Fibroblast of villous mesenchyme (primary cell): ENCODE data around the gene CCDC9. TPM values are rescaled to one million over a fixed set of nuclear protein-coding genes. Genes with fewer than 3 reads are reported as not detected.
"Not testable (repeated sequence)": the region's sequence is repeated elsewhere in the genome, so short reads cannot be mapped to it uniquely, and the experiment has no call there.

Experiments
- DNase-seq: peaks from one replicate; pipeline ENCODE4 v3.0.0-alpha.2; 2010; ENCODE audit warnings: low read depth
- H3K4me3 ChIP-seq: 2 replicates; pipeline ENCODE4 v1.5.1; 2011; ENCODE audit warnings: low read depth, mild to moderate bottlenecking, low read length
- CTCF ChIP-seq: IDR thresholded peaks from 2 replicates; pipeline ENCODE4 v1.5.1; 2012; ENCODE audit warnings: low read depth, mild to moderate bottlenecking, low read length; ENCODE audit not compliant: insufficient read depth
- total RNA-seq: library from RNA; depleted of rRNA; stranded (reverse); fragments of >200 nt; gene quantifications from 2 replicates; pipeline ENCODE4 v1.2.3, GENCODE V29; 2012

The CCDC9 gene
- total RNA-seq, 1 donor: 7.3 TPM

- peak; percentile 83 for DNase-seq
Observed at GRCh38 chr19:47272448-47273312, 16.4 kb downstream of the CCDC9 start.

GRCh38 chr19:47273313-47274070 lies 17.2 kb downstream of the CCDC9 start:
- peak overlapping the region; percentile 77 for H3K4me3 ChIP-seq
- TF ChIP-seq CTCF: no peak
- DNase-seq: peak; percentile 94

More at GRCh38 chr19:47272448-47273312, 16.4 kb downstream of the CCDC9 start:
- peak overlapping the region; percentile 77 for H3K4me3 ChIP-seq
- no peak for TF ChIP-seq CTCF

GRCh38 chr19:47274071-47274890 lies 18.0 kb downstream of the CCDC9 start, which contains the start of gene INAFM1:
TSS of gene INAFM1 (plus strand) at chr19:47274885. CDS start at chr19:47274920, 35 bp downstream.
- no peak for TF ChIP-seq CTCF
- peak within 1 kb of the TSS; percentile 77 for H3K4me3 ChIP-seq

GRCh38 chr19:47274891-47275761 lies 18.8 kb downstream of the CCDC9 start:
- DNase-seq: no peak
- H3K4me3 ChIP-seq: peak overlapping the region; percentile 48
- TF ChIP-seq CTCF: no peak

More at GRCh38 chr19:47274071-47274890, 18.0 kb downstream of the CCDC9 start, which contains the start of gene INAFM1:
- DNase-seq: peak; percentile 95

GRCh38 chr19:47275791-47276461 lies 19.6 kb downstream of the CCDC9 start:
- TF ChIP-seq CTCF: no peak
- peak overlapping the region; percentile 48 for H3K4me3 ChIP-seq
- DNase-seq: peak; percentile 64

- DNase-seq, H3K4me3 ChIP-seq: not testable (repeated sequence)
Observed at GRCh38 chr19:47276513-47276912, 20.2 kb downstream of the CCDC9 start.
